ENCODE measurements around the gene PUS1.

Gene PUS1

GRCh38 chr12:131921866-131922769, 7.0 kb upstream of the PUS1 start:
- H3K9me3 ChIP-seq (ENCODE audit: low read depth, low read length) = no peaks in the 10 kb centered on the region
- no peak for DNase-seq (ENCODE audit: low read depth, low spot score)
- no peak overlapping the region for H3K9ac ChIP-seq (ENCODE audit: insufficient read length)
- no peak overlapping the region for H3K4me3 ChIP-seq
- no peak overlapping the region for H3K27ac ChIP-seq
- TF ChIP-seq POLR2AphosphoS5 (IDR thresholded peaks at IDR 0.05; ENCODE audit: borderline replicate concordance, low read depth, low read length) (no peak), FOXP2 (optimal IDR thresholded peaks at IDR 0.05; ENCODE audit: control extremely low read depth, extremely low read length, insufficient read depth) (no peak), EZH2 (IDR thresholded peaks at IDR 0.05) (no peak)
- peaks cover 10% of the 10 kb centered on the region; the same call in 1 of the 2 replicates for H3K36me3 ChIP-seq (ENCODE audit: insufficient read depth, low read length)

- Histone ChIP-seq H3K9ac (ENCODE audit: insufficient read length) (no peak overlapping the region), H3K36me3 (ENCODE audit: insufficient read depth, low read length) (peaks cover 10% of the 10 kb centered on the region; the same call in 1 of the 2 replicates), H3K4me3 (no peak overlapping the region), H3K9me3 (ENCODE audit: low read depth, low read length) (no peaks in the 10 kb centered on the region), H3K27ac (no peak overlapping the region)
- DNase-seq (ENCODE audit: low read depth, low spot score) = no peak
- TF ChIP-seq POLR2AphosphoS5 (IDR thresholded peaks at IDR 0.05; ENCODE audit: borderline replicate concordance, low read depth, low read length) (no peak), EZH2 (IDR thresholded peaks at IDR 0.05) (no peak), FOXP2 (optimal IDR thresholded peaks at IDR 0.05; ENCODE audit: control extremely low read depth, extremely low read length, insufficient read depth) (no peak)
Measured at GRCh38 chr12:131922772-131923171, 6.3 kb upstream of the PUS1 start.

- H3K36me3 ChIP-seq (ENCODE audit: insufficient read depth, low read length) = peaks cover 10% of the 10 kb centered on the region; the same call in 1 of the 2 replicates
- H3K4me3 ChIP-seq = no peak overlapping the region
- no peak overlapping the region for H3K9ac ChIP-seq (ENCODE audit: insufficient read length)
- no peak for TF ChIP-seq FOXP2 (optimal IDR thresholded peaks at IDR 0.05; ENCODE audit: control extremely low read depth, extremely low read length, insufficient read depth)
- no peak for TF ChIP-seq EZH2 (IDR thresholded peaks at IDR 0.05)
- TF ChIP-seq POLR2AphosphoS5 (IDR thresholded peaks at IDR 0.05; ENCODE audit: borderline replicate concordance, low read depth, low read length) = no peak
- no peak for DNase-seq (ENCODE audit: low read depth, low spot score)
- no peak overlapping the region for H3K27ac ChIP-seq
- no peaks in the 10 kb centered on the region for H3K9me3 ChIP-seq (ENCODE audit: low read depth, low read length)
Measured at GRCh38 chr12:131923260-131923659, 5.8 kb upstream of the PUS1 start.

- no peak overlapping the region for H3K27ac ChIP-seq
- H3K9ac ChIP-seq (ENCODE audit: insufficient read length) = no peak overlapping the region
- peaks cover 20% of the 10 kb centered on the region for H3K36me3 ChIP-seq (ENCODE audit: insufficient read depth, low read length)
- no peak overlapping the region for H3K4me3 ChIP-seq
- DNase-seq (ENCODE audit: low read depth, low spot score) = no peak
- H3K9me3 ChIP-seq (ENCODE audit: low read depth, low read length) = no peaks in the 10 kb centered on the region
- TF ChIP-seq FOXP2 (optimal IDR thresholded peaks at IDR 0.05; ENCODE audit: control extremely low read depth, extremely low read length, insufficient read depth) (no peak), EZH2 (IDR thresholded peaks at IDR 0.05) (no peak), POLR2AphosphoS5 (IDR thresholded peaks at IDR 0.05; ENCODE audit: borderline replicate concordance, low read depth, low read length) (no peak)
Measured at GRCh38 chr12:131927110-131928079, 1.7 kb upstream of the PUS1 start.

- Histone ChIP-seq H3K36me3 (ENCODE audit: insufficient read depth, low read length) (peaks cover 28% of the 10 kb centered on the region), H3K27ac (no peak overlapping the region), H3K9me3 (ENCODE audit: low read depth, low read length) (no peaks in the 10 kb centered on the region), H3K9ac (ENCODE audit: insufficient read length) (peak overlapping the region; percentile 76), H3K4me3 (peak overlapping the region; percentile 95)
- DNase-seq (ENCODE audit: low read depth, low spot score) = no peak
- TF ChIP-seq EZH2 (IDR thresholded peaks at IDR 0.05) = no peak
- TF ChIP-seq POLR2AphosphoS5 (IDR thresholded peaks at IDR 0.05; ENCODE audit: borderline replicate concordance, low read depth, low read length) = no peak
- no peak for TF ChIP-seq FOXP2 (optimal IDR thresholded peaks at IDR 0.05; ENCODE audit: control extremely low read depth, extremely low read length, insufficient read depth)
Measured at GRCh38 chr12:131928080-131928710, 881 bp upstream of the PUS1 start.

GRCh38 chr12:131929581-131930456, 743 bp downstream of the PUS1 start:
- TF ChIP-seq POLR2AphosphoS5 (IDR thresholded peaks at IDR 0.05; ENCODE audit: borderline replicate concordance, low read depth, low read length) (peak; percentile 27; the same call in 1 of the 2 replicates), EZH2 (IDR thresholded peaks at IDR 0.05) (no peak)
- DNase-seq (ENCODE audit: low read depth, low spot score) = no peak
- peak overlapping the region; percentile 81; the same call in 1 of the 2 replicates for H3K27ac ChIP-seq

GRCh38 chr12:131930510-131930909, 1.4 kb downstream of the PUS1 start:
- Histone ChIP-seq H3K9me3 (ENCODE audit: low read depth, low read length) (no peaks in the 10 kb centered on the region), H3K4me3 (peak overlapping the region; percentile 95), H3K27ac (no peak overlapping the region), H3K36me3 (ENCODE audit: insufficient read depth, low read length) (peaks cover 49% of the 10 kb centered on the region), H3K9ac (ENCODE audit: insufficient read length) (peak overlapping the region; percentile 97)
- TF ChIP-seq FOXP2 (optimal IDR thresholded peaks at IDR 0.05; ENCODE audit: control extremely low read depth, extremely low read length, insufficient read depth) (no peak), EZH2 (IDR thresholded peaks at IDR 0.05) (no peak), POLR2AphosphoS5 (IDR thresholded peaks at IDR 0.05; ENCODE audit: borderline replicate concordance, low read depth, low read length) (no peak)
- no peak for DNase-seq (ENCODE audit: low read depth, low spot score)

More at GRCh38 chr12:131929581-131930456, 743 bp downstream of the PUS1 start:
- Histone ChIP-seq H3K36me3 (ENCODE audit: insufficient read depth, low read length) (peaks cover 42% of the 10 kb centered on the region), H3K9me3 (ENCODE audit: low read depth, low read length) (no peaks in the 10 kb centered on the region), H3K9ac (ENCODE audit: insufficient read length) (peak overlapping the region; percentile 97), H3K4me3 (peak overlapping the region; percentile 95)

Measured in SK-N-MC (cell line).